ENCODE data around the gene HID1. TPM values are rescaled to one million over a fixed set of nuclear protein-coding genes. Genes with fewer than 3 reads are reported as not detected.
"Not testable (repeated sequence)": the region's sequence is repeated elsewhere in the genome, so short reads cannot be mapped to it uniquely, and the experiment has no call there.

The HID1 gene
- total and polyA plus RNA-seq, 4 donors = 6.1 to 32.6 (median 9.3) TPM

DNA sequence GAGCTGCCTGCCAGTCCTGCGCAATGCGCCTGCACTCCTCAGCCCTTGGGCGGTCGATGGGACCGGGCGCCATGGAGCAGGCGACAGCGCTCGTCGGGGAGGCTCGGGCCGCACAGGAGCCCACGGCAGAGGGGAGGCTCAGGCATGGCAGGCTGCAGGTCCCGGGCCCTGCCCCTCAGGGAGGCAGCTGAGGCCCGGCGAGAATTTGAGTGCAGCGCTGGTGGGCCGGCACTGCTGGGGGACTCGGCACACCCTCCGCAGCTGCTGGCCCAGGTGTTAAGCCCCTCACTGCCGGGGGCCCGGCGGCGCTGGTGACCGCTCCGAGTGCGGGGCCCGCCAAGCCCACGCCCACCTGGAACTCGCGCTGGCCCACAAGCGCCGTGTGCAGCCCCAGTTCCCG is 65.5 kb downstream of the HID1 start:
- 95 to 98% methylated on average over 25 to 34 of the region's 34 CpGs for WGBS, 2 donors
- no peak for ATAC-seq (ENCODE audit: low FRiP score)
- Histone ChIP-seq H3K4me1 (ENCODE audit: control insufficient read depth in 1 of 2, insufficient read depth in 2 of 2, low read length in 2 of 2) (no peaks in the 10 kb centered on the region), H3K27ac (ENCODE audit: low read depth in 1 of 2, low read length in 2 of 2) (no peak overlapping the region), H3K36me3 (ENCODE audit: control insufficient read depth in 1 of 2, insufficient read depth in 2 of 2, low read length in 1 of 2) (no peaks in the 10 kb centered on the region), H3K9me3 (ENCODE audit: control insufficient read depth, low read length) (no peaks in the 10 kb centered on the region), H3K4me3 (ENCODE audit: low read length in 2 of 2) (no peak overlapping the region), H3K27me3 (ENCODE audit: control insufficient read depth in 1 of 2, insufficient read depth in 2 of 2, low read length in 1 of 2) (no peaks in the 10 kb centered on the region)
- no peak for DNase-seq
- intact Hi-C loops (cut with DNase I) = no loop called here

DNA sequence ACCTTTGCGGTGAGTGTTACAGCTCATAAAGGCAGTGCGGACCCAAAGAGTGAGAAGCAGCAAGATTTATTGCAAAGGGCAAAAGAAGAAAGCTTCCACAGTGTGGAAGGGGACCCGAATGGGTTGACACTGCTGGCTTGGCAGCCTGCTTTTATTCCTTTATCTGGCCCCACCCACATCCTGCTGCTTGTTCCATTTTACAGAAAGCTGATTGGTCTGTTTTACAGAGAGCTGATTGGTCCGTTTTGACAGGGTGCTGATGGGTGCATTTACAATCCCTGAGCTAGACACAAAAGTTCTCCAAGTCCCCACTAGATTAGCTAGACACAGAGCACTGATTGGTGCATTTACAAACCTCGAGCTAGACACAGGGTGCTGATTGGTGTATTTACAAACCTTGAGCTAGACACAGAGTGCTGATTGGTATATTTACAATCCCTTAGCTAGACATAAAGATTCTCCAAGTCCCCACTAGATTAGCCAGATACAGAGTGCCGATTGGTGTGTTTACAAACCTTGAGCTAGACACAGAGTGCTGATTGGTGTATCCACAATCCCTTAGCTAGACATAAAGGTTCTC is 66.3 kb downstream of the HID1 start:
- intact Hi-C loops (cut with DNase I) = not testable (repeated sequence)

DNA sequence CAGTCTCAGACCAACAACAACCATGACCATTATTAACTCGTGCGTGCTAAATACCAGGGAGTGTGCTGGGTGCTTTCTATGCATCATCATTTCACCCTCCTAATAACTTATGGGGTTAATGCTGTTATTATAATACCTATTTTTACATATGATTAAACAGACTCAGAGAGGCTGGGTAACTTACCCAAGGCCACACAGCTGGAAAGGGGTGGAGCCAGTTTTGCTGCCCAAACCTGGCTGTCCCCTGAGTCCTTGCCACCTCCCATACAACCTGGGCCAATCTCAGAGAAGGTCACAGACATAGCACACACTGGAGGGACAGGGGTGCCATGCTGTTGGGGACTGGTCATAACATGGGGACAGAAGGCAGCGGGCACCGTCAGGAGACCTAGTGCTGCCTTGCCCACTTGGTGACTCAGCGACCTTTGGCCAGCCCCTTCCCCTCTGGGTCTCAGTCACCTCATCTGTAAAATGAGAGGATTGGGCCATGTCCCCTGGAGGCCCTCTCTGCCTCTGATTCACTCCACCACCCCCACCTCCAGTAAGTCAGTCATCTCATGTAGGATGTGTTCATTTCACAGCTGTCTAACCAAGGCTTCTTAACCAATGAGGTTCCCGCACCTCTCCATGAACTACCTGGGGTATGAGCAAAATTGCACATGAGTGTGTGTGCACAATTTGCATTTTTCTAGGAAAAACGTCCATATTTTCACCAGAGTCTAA is 67.7 kb downstream of the HID1 start:
- DNase-seq (no peak), ATAC-seq (ENCODE audit: low FRiP score) (no peak)
- 73 to 78% methylated on average over 7 of the region's 7 CpGs for WGBS, 2 donors
- no peak overlapping the region for H3K4me3 ChIP-seq (ENCODE audit: low read length in 2 of 2)
- no peaks in the 10 kb centered on the region for H3K4me1 ChIP-seq (ENCODE audit: control insufficient read depth in 1 of 2, insufficient read depth in 2 of 2, low read length in 2 of 2)
- no peaks in the 10 kb centered on the region for H3K36me3 ChIP-seq (ENCODE audit: control insufficient read depth in 1 of 2, insufficient read depth in 2 of 2, low read length in 1 of 2)
- H3K27ac ChIP-seq (ENCODE audit: low read depth in 1 of 2, low read length in 2 of 2) = no peak overlapping the region
- H3K9me3 ChIP-seq (ENCODE audit: control insufficient read depth, low read length) = no peaks in the 10 kb centered on the region
- intact Hi-C loops (cut with DNase I) = no loop called here
- H3K27me3 ChIP-seq (ENCODE audit: control insufficient read depth in 1 of 2, insufficient read depth in 2 of 2, low read length in 1 of 2) = no peaks in the 10 kb centered on the region

More for the DNA sequence above, 66.3 kb downstream of the HID1 start:
- DNase-seq; H3K27ac ChIP-seq (ENCODE audit: low read depth in 1 of 2, low read length in 2 of 2); H3K4me3 ChIP-seq (ENCODE audit: low read length in 2 of 2); ATAC-seq (ENCODE audit: low FRiP score); H3K4me1 ChIP-seq (ENCODE audit: control insufficient read depth in 1 of 2, insufficient read depth in 2 of 2, low read length in 2 of 2); H3K27me3 ChIP-seq (ENCODE audit: control insufficient read depth in 1 of 2, insufficient read depth in 2 of 2, low read length in 1 of 2); H3K36me3 ChIP-seq (ENCODE audit: control insufficient read depth in 1 of 2, insufficient read depth in 2 of 2, low read length in 1 of 2); H3K9me3 ChIP-seq (ENCODE audit: control insufficient read depth, low read length): not testable (repeated sequence)
- WGBS, 2 donors = 67% methylated on average over 6 of the region's 6 CpGs

DNA sequence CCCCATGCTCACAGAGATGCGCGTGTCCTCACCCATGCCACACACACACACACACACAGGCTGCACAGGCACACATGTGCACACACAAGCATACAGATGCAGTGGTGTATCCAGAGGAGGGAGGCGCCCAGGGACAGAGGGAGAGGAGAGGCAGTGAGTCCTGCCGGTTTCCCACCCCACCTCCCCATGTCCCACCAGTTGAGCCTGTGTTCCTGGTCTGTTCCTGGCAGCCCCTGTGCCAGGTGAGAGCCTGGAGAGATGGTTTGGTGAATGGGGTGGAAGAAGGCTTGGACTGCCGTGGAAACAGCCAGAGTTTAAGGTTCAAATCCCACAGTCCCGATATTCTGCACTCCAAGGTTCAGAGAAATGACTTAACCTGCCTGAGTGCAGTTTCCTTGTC is 68.9 kb downstream of the HID1 start:
- DNase-seq (no peak), ATAC-seq (ENCODE audit: low FRiP score) (no peak)
- intact Hi-C loops (cut with DNase I) = no loop called here
- no peak overlapping the region for H3K4me3 ChIP-seq (ENCODE audit: low read length in 2 of 2)
- no peaks in the 10 kb centered on the region for H3K4me1 ChIP-seq (ENCODE audit: control insufficient read depth in 1 of 2, insufficient read depth in 2 of 2, low read length in 2 of 2)
- H3K36me3 ChIP-seq (ENCODE audit: control insufficient read depth in 1 of 2, insufficient read depth in 2 of 2, low read length in 1 of 2) = no peaks in the 10 kb centered on the region
- H3K9me3 ChIP-seq (ENCODE audit: control insufficient read depth, low read length) = no peaks in the 10 kb centered on the region
- H3K27ac ChIP-seq (ENCODE audit: low read depth in 1 of 2, low read length in 2 of 2) = no peak overlapping the region
- 77 to 79% methylated on average over 6 of the region's 6 CpGs for WGBS, 2 donors
- no peaks in the 10 kb centered on the region for H3K27me3 ChIP-seq (ENCODE audit: control insufficient read depth in 1 of 2, insufficient read depth in 2 of 2, low read length in 1 of 2)

DNA sequence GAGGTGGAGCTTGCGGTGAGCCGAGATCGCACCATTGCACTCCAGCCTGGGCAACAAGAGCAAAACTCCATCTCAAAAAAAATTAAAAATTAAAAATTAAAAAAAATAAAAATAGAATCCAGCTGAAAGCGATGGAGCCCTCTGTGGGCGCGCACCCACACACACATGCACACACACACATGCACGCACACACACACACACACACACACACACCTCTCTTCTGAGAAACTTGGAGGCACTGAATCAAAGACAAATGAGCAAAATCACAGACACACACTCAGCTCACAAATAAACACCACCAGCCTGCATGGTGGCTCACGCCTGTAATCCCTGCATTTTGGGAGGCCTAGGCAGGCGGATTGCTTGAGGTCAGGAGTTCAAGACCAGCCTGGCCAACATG is 69.5 kb downstream of the HID1 start:
- no peak for DNase-seq
- Histone ChIP-seq H3K4me1 (ENCODE audit: control insufficient read depth in 1 of 2, insufficient read depth in 2 of 2, low read length in 2 of 2) (no peaks in the 10 kb centered on the region), H3K36me3 (ENCODE audit: control insufficient read depth in 1 of 2, insufficient read depth in 2 of 2, low read length in 1 of 2) (no peaks in the 10 kb centered on the region), H3K27me3 (ENCODE audit: control insufficient read depth in 1 of 2, insufficient read depth in 2 of 2, low read length in 1 of 2) (no peaks in the 10 kb centered on the region), H3K9me3 (ENCODE audit: control insufficient read depth, low read length) (no peaks in the 10 kb centered on the region), H3K27ac (ENCODE audit: low read depth in 1 of 2, low read length in 2 of 2) (no peak overlapping the region), H3K4me3 (ENCODE audit: low read length in 2 of 2) (no peak overlapping the region)
- intact Hi-C loops (cut with DNase I) = no loop called here
- WGBS, 2 donors = 83 to 86% methylated on average over 9 of the region's 9 CpGs
- no peak for ATAC-seq (ENCODE audit: low FRiP score)

DNA sequence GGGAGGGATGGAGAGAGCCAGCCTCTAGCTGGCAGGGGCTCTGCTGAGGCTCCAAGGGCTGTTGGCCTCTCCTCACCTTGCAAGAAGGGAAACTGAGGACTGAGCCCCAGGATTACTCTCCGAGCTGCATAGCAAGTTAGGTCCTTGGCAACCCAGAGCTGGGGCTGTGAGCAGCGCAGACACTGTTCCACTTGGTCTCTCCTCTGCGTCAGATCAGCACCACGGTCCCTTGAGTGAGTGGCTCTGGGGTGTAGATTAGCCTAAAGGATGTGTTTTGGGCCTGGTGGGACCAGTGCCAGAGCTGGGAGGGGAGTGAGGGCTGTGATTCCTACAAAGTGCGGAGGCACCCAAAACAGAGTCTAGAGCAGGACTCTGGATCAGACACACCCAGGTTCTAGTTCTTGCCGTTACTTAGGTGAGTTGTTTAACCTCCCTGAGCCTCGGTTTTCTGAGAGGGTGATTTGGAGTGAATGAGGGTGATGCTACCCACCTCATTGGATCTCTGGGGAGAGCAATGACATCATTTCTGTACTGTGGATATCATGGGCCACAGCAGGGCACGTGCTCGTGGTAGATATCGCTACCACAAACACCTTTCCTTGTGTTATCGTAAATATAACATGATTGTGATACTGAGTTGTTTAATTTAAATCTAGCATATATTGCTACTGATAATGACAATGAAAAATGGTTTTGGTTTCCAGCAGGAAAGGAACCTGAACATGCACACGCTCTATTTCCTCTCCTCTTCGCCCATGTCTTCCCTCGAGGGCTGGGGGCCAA is 71.0 kb downstream of the HID1 start:
- WGBS, 2 donors = 74 to 82% methylated on average over 14 of the region's 14 CpGs
- Histone ChIP-seq H3K27ac (ENCODE audit: low read depth in 1 of 2, low read length in 2 of 2) (no peak overlapping the region), H3K36me3 (ENCODE audit: control insufficient read depth in 1 of 2, insufficient read depth in 2 of 2, low read length in 1 of 2) (no peaks in the 10 kb centered on the region), H3K9me3 (ENCODE audit: control insufficient read depth, low read length) (no peaks in the 10 kb centered on the region), H3K4me3 (ENCODE audit: low read length in 2 of 2) (no peak overlapping the region), H3K4me1 (ENCODE audit: control insufficient read depth in 1 of 2, insufficient read depth in 2 of 2, low read length in 2 of 2) (no peaks in the 10 kb centered on the region), H3K27me3 (ENCODE audit: control insufficient read depth in 1 of 2, insufficient read depth in 2 of 2, low read length in 1 of 2) (no peaks in the 10 kb centered on the region)
- no peak for ATAC-seq (ENCODE audit: low FRiP score)
- no peak for DNase-seq
- intact Hi-C loops (cut with DNase I) = no loop called here

Other genes starting within 250 kb of the HID1 start
- gene RAB37, start 235.5 kb downstream of the HID1 start, total RNA-seq = 1 to 10 TPM; 1.4 to 3.4 TPM
- gene RAB37, start 235.5 kb downstream of the HID1 start, polyA plus RNA-seq = 1 to 10 TPM; 1.5 to 2.4 TPM
- gene NHERF1, start 224.1 kb downstream of the HID1 start, total RNA-seq = 10 to 100 TPM; 17.6 to 21.1 TPM
- 10 to 100 TPM; 10.6 to 84.4 TPM for gene NHERF1, start 224.1 kb downstream of the HID1 start, polyA plus RNA-seq
- gene NAT9, start 196.4 kb downstream of the HID1 start, total RNA-seq = 10 to 100 TPM; 44.5 to 46.3 TPM
- 10 to 100 TPM; 12.1 to 59.9 TPM for gene NAT9, start 196.4 kb downstream of the HID1 start, polyA plus RNA-seq
- gene GRIN2C, start 112.9 kb downstream of the HID1 start, total RNA-seq = 1 to 10 TPM in 1 of 2 donors, under 1 TPM in 1; 0.19 to 1.6 TPM
- gene GRIN2C, start 112.9 kb downstream of the HID1 start, polyA plus RNA-seq = under 1 TPM in 1 of 2 donors, not detected in 1; 0.03 TPM
- 1 to 10 TPM; 4.0 to 6.6 TPM for gene FDXR, start 99.8 kb downstream of the HID1 start, total RNA-seq
- 10 to 100 TPM in 1 of 2 donors, 1 to 10 TPM in 1; 8.1 to 18.1 TPM for gene FDXR, start 99.8 kb downstream of the HID1 start, polyA plus RNA-seq
- not detected for gene FADS6, start 79.1 kb downstream of the HID1 start, total RNA-seq
- 1 to 10 TPM in 1 of 2 donors, not detected in 1; 4.1 TPM for gene FADS6, start 79.1 kb downstream of the HID1 start, polyA plus RNA-seq
- gene USH1G, start 49.5 kb downstream of the HID1 start, total RNA-seq = not detected
- gene USH1G, start 49.5 kb downstream of the HID1 start, polyA plus RNA-seq = under 1 TPM in 1 of 2 donors, not detected in 1; 0.13 TPM
- not detected for gene OTOP2, start 48.5 kb downstream of the HID1 start, total RNA-seq
- under 1 TPM in 1 of 2 donors, not detected in 1; 0.25 TPM for gene OTOP2, start 48.5 kb downstream of the HID1 start, polyA plus RNA-seq
- gene OTOP3, start 36.9 kb downstream of the HID1 start, total RNA-seq = not detected
- 1 to 10 TPM in 1 of 2 donors, not detected in 1; 1.8 TPM for gene OTOP3, start 36.9 kb downstream of the HID1 start, polyA plus RNA-seq
- gene CDR2L, start 14.9 kb upstream of the HID1 start, total RNA-seq = 10 to 100 TPM; 20.2 to 23.6 TPM
- 1 to 10 TPM; 5.8 to 7.4 TPM for gene CDR2L, start 14.9 kb upstream of the HID1 start, polyA plus RNA-seq
- gene MRPL58, start 39.9 kb upstream of the HID1 start, total RNA-seq = 10 to 100 TPM; 16.6 to 17.4 TPM
- gene MRPL58, start 39.9 kb upstream of the HID1 start, polyA plus RNA-seq = 10 to 100 TPM; 25.2 to 31.2 TPM
- gene ATP5PD, start 74.2 kb upstream of the HID1 start, total RNA-seq = 100 to 1,000 TPM; 136 to 149 TPM
- gene ATP5PD, start 74.2 kb upstream of the HID1 start, polyA plus RNA-seq = 100 to 1,000 TPM; 349 to 520 TPM
- 10 to 100 TPM; 21.4 to 26.4 TPM for gene KCTD2, start 74.5 kb upstream of the HID1 start, total RNA-seq
- gene KCTD2, start 74.5 kb upstream of the HID1 start, polyA plus RNA-seq = 10 to 100 TPM; 13.9 to 14.9 TPM
- 10 to 100 TPM in 1 of 2 donors, 1 to 10 TPM in 1; 5.6 to 11.4 TPM for gene SLC16A5, start 115.2 kb upstream of the HID1 start, total RNA-seq
- gene SLC16A5, start 115.2 kb upstream of the HID1 start, polyA plus RNA-seq = 1 to 10 TPM; 7.8 to 7.9 TPM
- gene ARMC7, start 137.2 kb upstream of the HID1 start, total RNA-seq = 10 to 100 TPM in 1 of 2 donors, 1 to 10 TPM in 1; 8.7 to 19.4 TPM
- gene ARMC7, start 137.2 kb upstream of the HID1 start, polyA plus RNA-seq = 1 to 10 TPM; 4.9 to 8.6 TPM
- gene NT5C, start 159.0 kb upstream of the HID1 start, total RNA-seq = 10 to 100 TPM; 24.7 to 29.6 TPM
- 10 to 100 TPM; 28.7 to 93.0 TPM for gene NT5C, start 159.0 kb upstream of the HID1 start, polyA plus RNA-seq
- gene JPT1, start 181.8 kb upstream of the HID1 start, total RNA-seq = 10 to 100 TPM; 16.0 to 18.3 TPM
- gene JPT1, start 181.8 kb upstream of the HID1 start, polyA plus RNA-seq = 100 to 1,000 TPM in 1 of 2 donors, 10 to 100 TPM in 1; 10.8 to 144 TPM
- gene SUMO2, start 210.2 kb upstream of the HID1 start, total RNA-seq = 100 to 1,000 TPM; 262 to 280 TPM
- gene SUMO2, start 210.2 kb upstream of the HID1 start, polyA plus RNA-seq = 100 to 1,000 TPM in 1 of 2 donors, 10 to 100 TPM in 1; 96.2 to 113 TPM
- gene NUP85, start 232.9 kb upstream of the HID1 start, total RNA-seq = 10 to 100 TPM; 71.0 to 76.2 TPM
- gene NUP85, start 232.9 kb upstream of the HID1 start, polyA plus RNA-seq = 10 to 100 TPM; 17.2 to 99.5 TPM

Measured in aorta (tissue), 5 donors.